Spleen (tissue), 7 donors: ENCODE data around the gene FAF1.

Source experiments
- POLR2A ChIP-seq, 3 donors: fragments of 450-650 bp; IDR thresholded peaks; one replicate each; pipeline ENCODE4 v1.5.1; 2017; ENCODE audit warnings: antibody characterized with exemption in 3 of 3, mild to moderate bottlenecking in 1 of 3
- POLR2AphosphoS5 ChIP-seq, 3 donors: sonication (generic); formaldehyde crosslinking; IDR thresholded peaks; one replicate each; pipeline ENCODE4 v1.5.1; 2017; ENCODE audit warnings: antibody characterized with exemption in 3 of 3
- TF ChIP-seq, protein P1 (sequence below), 11 experiments: fragments of 200-600 bp in 7 of 11; fragments of 450-650 bp in 4 of 11; sonication (generic) in 4 of 11; IDR thresholded peaks in 8 of 11; conservative IDR thresholded peaks in 3 of 11; 1 replicate in 7 of 11; 2 replicates in 4 of 11; pipeline versions ENCODE4 v1.4.0 to v1.8.0; 2016 to 2021; ENCODE audit warnings: antibody characterized with exemption in 11 of 11, inconsistent platforms in 4 of 11, mild to moderate bottlenecking in 1 of 11
- donor health status: DM: no; HTN: no; CAD: no; lungs with moderate emphysema.
- donor health status: DM: no; HTN: no; CAD: no.
- donor health status: DM: no; HTN: no; CAD: no.

- TF ChIP-seq, protein P1, sequence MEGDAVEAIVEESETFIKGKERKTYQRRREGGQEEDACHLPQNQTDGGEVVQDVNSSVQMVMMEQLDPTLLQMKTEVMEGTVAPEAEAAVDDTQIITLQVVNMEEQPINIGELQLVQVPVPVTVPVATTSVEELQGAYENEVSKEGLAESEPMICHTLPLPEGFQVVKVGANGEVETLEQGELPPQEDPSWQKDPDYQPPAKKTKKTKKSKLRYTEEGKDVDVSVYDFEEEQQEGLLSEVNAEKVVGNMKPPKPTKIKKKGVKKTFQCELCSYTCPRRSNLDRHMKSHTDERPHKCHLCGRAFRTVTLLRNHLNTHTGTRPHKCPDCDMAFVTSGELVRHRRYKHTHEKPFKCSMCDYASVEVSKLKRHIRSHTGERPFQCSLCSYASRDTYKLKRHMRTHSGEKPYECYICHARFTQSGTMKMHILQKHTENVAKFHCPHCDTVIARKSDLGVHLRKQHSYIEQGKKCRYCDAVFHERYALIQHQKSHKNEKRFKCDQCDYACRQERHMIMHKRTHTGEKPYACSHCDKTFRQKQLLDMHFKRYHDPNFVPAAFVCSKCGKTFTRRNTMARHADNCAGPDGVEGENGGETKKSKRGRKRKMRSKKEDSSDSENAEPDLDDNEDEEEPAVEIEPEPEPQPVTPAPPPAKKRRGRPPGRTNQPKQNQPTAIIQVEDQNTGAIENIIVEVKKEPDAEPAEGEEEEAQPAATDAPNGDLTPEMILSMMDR (IDR thresholded peaks at IDR 0.05 in 8 of 11, conservative IDR thresholded peaks at IDR 0.05 in 3 of 11), result no peak
- TF ChIP-seq POLR2A (IDR thresholded peaks at IDR 0.05), result no peak
- TF ChIP-seq POLR2AphosphoS5 (IDR thresholded peaks at IDR 0.05), result no peak
These were observed 521.1 kb downstream of the FAF1 start for GRCh38 chr1:50438945-50439344.
